Stimulated activated CD4-positive, alpha-beta T cell treated with anti-CD3 and anti-CD28 coated beads, Interleukin-1b, Interleukin-23, amount 100 ng/mL, for 1 hour (primary cell): ENCODE results near the gene COQ10A.

Experiments used
- DNase-seq, 2 donors: peaks; one replicate each; pipeline ENCODE4 v3.0.0-alpha.2; 2020; ENCODE audit warnings: low read depth in 2 of 2

Gene COQ10A

DNA sequence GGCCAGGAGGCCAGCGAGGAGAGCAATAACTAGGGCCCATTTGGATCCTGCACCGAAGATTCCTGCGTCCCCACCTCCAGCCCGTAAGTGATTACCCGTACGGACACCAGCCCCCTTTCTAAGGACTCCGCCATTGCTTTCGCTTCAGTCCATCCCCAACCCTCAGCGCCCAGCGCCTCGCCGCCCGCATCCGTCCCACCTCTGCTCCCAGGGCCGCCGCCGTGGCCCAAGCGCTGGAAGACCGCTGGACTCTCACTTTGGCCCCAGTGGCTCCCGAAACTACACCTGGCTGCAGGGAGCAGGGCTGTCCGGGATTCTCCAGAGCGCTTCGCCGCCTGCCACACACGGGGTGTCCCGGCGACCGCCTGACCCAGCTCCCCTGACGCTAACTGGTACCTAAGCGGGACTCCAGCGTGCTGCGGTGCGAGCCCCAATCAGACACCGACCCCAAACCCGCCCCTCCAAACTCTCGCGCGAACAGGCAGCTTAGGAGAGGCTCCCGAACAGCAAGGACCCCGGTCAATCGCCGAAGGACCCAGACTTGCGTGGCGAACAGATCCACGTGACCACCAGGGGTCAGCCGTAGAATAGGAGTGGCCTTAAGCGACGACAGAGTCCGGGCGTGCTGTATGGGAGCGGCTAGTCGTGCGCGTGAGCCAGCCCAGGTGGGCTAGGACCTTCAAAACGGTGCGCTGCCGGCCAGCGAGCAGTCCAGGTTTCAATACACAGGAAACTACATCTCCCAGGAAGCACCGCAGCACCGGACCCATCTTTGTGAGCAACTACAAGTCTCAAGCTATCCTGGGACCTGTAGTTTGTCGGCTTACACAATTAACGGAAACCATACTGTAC is 49.1 kb downstream of the COQ10A start, which contains the start of gene CNPY2:
Gene CNPY2 (minus strand): TSS at position 367 of the 852 bp plus-strand sequence. CDS start 771 bp downstream, outside the sequence.
- DNase-seq = peak; percentile 76

DNA sequence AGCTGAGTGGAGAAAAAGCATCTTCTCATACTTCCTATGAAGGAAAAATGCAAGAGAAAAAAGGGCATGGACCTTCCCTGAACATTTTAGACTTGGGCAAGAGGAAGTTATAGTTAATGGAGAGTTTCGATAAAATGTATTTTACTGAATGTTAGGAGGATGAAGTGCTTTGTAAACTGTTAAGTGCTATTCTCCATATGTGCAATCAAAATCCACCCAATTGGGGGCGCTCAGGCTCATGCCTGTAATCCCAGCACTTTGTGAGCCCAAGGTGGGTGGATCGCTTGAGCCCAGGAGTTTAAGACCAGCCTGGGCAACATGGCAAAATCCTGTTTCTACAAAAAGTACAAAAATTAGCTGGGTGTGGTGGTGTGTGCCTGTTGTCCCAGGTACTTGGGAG is 50.9 kb downstream of the COQ10A start:
- DNase-seq = no peak
